Head of caudate nucleus (tissue), 42 donors: Measurements from ENCODE around the gene NTM.

Experiments
- DNase-seq, 42 donors: peaks; one replicate each; pipeline versions ENCODE4 v3.0.0 to v3.0.0-alpha.2; 2020 to 2021; ENCODE audit warnings: mixed read lengths in 7 of 42
- intact Hi-C: fragments of 100-400 bp; cut with DNase I; formaldehyde crosslinking; loops from one replicate; pipeline ENCODE4 v1.15.0; 2022

NTM gene

GRCh38 chr11:131637469-131638175 is 267.2 kb downstream of the NTM start:
- peak in 1 of 42 donors; percentile 16 for DNase-seq
- intact Hi-C loops = no loop called here

GRCh38 chr11:131638889-131639288 is 268.5 kb downstream of the NTM start:
- peak in 1 of 42 donors; percentile 10 for DNase-seq
- intact Hi-C loops = no loop called here

GRCh38 chr11:131640320-131640719 is 269.9 kb downstream of the NTM start:
- intact Hi-C loops = no loop called here
- peak in 1 of 42 donors; percentile 9 for DNase-seq

GRCh38 chr11:131642756-131643531 is 272.5 kb downstream of the NTM start:
- peak in 4 of 42 donors; percentile 26 to 59 (median 40) for DNase-seq
- intact Hi-C loops = no loop called here

GRCh38 chr11:131644204-131644795 is 273.9 kb downstream of the NTM start:
- intact Hi-C loops = no loop called here
- peak in 1 of 42 donors; percentile 37 for DNase-seq

- peak in 1 of 42 donors; percentile 35 for DNase-seq
- intact Hi-C loops = no loop called here
Observed at GRCh38 chr11:131645237-131645636, 274.8 kb downstream of the NTM start.

GRCh38 chr11:131649856-131650255 is 279.4 kb downstream of the NTM start:
- intact Hi-C loops = no loop called here
- DNase-seq = peak in 1 of 42 donors; percentile 12

- peak in 1 of 42 donors; percentile 41 for DNase-seq
- intact Hi-C loops = no loop called here
Observed at GRCh38 chr11:131652231-131652630, 281.8 kb downstream of the NTM start.

GRCh38 chr11:131653260-131653659 is 282.8 kb downstream of the NTM start:
- intact Hi-C loops = no loop called here
- DNase-seq = peak in 5 of 42 donors; percentile 54 to 75 (median 64)

GRCh38 chr11:131654849-131655248 is 284.4 kb downstream of the NTM start:
- intact Hi-C loops = no loop called here
- DNase-seq = no peak

GRCh38 chr11:131656179-131656838 is 285.9 kb downstream of the NTM start:
- DNase-seq = peak in 7 of 42 donors; percentile 23 to 68 (median 44)
- intact Hi-C loops = no loop called here

GRCh38 chr11:131656839-131657211 is 286.4 kb downstream of the NTM start:
- intact Hi-C loops = no loop called here
- DNase-seq = peak in 1 of 42 donors; percentile 43

GRCh38 chr11:131658414-131658813 is 288.0 kb downstream of the NTM start:
- DNase-seq = peak in 1 of 42 donors; percentile 23
- intact Hi-C loops = no loop called here

- DNase-seq = peak in 1 of 42 donors; percentile 25
- intact Hi-C loops = no loop called here
Observed at GRCh38 chr11:131658952-131659351, 288.5 kb downstream of the NTM start.

- intact Hi-C loops = no loop called here
Observed at GRCh38 chr11:131659931-131660330, 289.5 kb downstream of the NTM start.

GRCh38 chr11:131661132-131661531 is 290.7 kb downstream of the NTM start:
- intact Hi-C loops = no loop called here
- DNase-seq = no peak

More at GRCh38 chr11:131659931-131660330, 289.5 kb downstream of the NTM start:
- DNase-seq = peak in 2 of 42 donors; percentile 30 to 67

- intact Hi-C loops = no loop called here
Observed at GRCh38 chr11:131662317-131662972, 292.0 kb downstream of the NTM start.

GRCh38 chr11:131662993-131663392 is 292.6 kb downstream of the NTM start:
- no peak for DNase-seq
- intact Hi-C loops = no loop called here

More at GRCh38 chr11:131662317-131662972, 292.0 kb downstream of the NTM start:
- peak in 6 of 42 donors; percentile 24 to 74 (median 47) for DNase-seq
